ENCODE results near the gene CLDND1. TPM values are rescaled to one million over a fixed set of nuclear protein-coding genes. Genes with fewer than 3 reads are reported as not detected.

The CLDND1 gene
- total RNA-seq, 1 donor from 2014 or later, result 34.8 TPM

DNA sequence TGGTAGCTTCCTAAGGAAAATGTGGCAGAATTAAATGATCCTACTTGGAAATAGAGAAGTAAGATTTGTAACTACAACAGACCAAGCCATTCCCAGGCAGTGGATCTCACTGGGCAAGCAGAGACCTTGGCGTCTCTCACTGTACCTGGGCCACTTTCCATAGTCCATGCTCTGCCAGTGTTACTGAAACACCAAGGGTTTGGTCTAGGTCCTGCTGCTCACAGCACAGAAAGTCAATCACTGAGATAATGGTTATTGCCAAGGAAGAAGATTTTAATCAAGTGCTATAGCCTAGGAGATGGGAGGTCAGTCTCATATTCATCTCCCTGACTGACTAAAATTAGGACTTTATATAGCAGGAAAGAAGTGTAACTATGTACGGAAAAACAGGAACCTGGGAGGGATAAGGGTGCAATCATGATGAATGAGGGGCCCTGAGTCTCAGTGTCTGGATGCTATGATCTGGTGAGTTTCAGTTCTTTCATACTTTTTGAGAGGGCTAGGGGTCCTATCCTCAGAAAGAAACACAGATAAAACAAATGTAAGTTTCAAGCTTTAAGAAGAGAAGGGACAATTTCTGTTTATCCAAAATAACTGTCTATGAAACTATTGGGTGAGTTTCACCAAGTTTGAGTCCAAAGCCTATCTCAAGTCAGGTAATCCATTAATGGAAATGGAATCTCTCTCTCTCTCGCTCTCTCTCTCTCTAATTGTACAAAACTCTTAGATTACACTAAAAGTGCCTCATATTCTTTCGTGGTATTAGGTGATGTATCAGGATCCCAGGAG, 29.7 kb upstream of the CLDND1 start:
- ATAC-seq (no peak), DNase-seq (ENCODE audit: low spot score) (no peak)

DNA sequence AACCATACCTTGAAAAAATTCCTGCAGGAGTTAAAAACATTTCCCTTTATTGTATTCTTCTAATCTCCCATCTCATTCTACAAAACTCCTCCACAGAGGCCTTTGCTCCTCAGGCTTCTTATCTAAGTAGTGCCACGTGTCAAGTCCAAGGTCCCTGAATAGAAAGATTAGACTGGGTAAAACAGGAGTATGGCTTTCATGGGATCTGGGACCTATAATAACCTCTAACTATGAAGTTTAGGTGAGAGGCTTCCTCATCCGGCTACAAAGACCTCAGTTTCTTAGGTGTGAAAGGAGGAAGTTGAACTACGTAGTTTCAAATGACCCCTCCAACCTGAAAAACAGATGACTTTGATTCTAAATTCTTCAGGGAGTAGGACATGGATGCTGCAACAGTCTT, 29.1 kb upstream of the CLDND1 start:
- no peak for DNase-seq (ENCODE audit: low spot score)
- ATAC-seq, result no peak

DNA sequence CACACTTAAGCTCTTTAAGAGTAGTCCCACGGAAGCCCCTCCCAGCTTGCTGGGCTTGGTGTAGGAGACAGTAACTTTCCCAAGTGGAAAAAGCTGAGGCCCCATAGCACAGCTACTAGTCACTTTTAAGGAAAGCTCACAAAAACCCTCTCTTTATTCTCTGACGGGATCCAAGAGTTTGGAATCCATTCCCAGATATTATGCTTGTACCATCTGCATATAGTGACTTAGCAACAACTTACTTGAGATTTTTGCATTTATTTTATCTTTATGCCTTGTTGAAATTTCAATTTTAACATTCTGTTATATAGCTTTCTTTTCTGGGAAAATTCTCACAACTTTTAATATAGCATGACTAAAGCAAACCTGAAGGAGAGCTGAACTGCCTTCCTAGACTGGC, 28.5 kb upstream of the CLDND1 start:
- ATAC-seq (no peak), DNase-seq (ENCODE audit: low spot score) (no peak)

DNA sequence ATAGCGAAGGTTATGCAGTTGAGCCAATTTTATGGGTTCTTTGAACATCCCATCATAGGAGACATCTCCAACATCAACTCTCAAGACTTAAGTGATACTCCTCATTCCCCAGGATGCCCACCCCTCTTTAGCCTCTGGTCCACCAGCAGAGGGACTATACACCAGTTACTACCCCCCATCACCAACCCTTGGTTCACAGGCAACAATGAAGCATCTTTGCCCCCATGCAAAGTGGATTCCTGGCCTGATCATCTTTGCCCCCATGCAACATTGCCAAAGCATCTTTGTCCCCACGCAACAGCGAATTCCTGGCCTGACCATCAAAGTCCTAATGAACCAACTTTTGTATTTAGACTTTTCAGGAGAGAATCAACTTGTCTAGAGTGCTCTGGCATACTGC, 28.1 kb upstream of the CLDND1 start:
- no peak for DNase-seq (ENCODE audit: low spot score)

DNA sequence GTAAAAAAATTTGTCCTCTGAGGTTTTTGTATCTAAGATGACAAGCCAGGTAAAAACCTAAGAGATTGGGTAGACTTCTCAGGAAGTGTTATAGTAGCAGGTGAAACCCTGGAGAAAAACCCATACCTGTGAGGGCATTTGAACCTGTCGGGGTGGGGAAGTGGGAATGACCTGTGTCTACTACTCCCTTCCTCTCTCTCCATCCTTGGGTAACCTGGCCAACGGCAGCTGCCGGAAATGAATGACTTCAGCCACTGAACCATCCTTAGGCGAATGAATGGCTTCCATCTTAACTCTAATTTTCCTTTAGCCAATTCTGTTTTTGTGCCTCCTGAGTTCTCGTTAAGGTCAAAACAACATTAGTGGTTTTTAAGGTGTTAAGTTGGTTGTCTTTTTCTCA, 25.8 kb upstream of the CLDND1 start:
- DNase-seq (ENCODE audit: low spot score) (no peak), ATAC-seq (no peak)

More for the DNA sequence above, 28.1 kb upstream of the CLDND1 start:
- no peak for ATAC-seq

DNA sequence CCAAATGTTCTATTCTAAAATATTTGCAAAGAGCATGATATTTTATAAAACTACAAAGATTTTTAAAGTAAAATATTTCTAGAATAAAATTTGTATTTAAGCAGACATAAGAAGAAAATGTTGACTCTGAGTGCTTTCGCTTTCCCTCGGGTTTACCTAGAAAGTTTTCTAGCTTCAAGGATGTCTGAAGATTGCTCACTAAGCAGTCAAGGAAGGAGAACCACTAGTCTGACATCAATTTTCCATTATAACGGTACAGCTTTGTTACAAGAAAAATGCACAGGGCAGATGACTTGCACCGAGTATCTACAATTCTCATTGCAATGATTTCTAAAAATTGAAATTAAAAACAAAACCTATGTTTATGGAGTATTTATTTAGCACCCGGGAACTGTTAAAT, 23.2 kb upstream of the CLDND1 start:
- DNase-seq (ENCODE audit: low spot score) (no peak), ATAC-seq (no peak)

DNA sequence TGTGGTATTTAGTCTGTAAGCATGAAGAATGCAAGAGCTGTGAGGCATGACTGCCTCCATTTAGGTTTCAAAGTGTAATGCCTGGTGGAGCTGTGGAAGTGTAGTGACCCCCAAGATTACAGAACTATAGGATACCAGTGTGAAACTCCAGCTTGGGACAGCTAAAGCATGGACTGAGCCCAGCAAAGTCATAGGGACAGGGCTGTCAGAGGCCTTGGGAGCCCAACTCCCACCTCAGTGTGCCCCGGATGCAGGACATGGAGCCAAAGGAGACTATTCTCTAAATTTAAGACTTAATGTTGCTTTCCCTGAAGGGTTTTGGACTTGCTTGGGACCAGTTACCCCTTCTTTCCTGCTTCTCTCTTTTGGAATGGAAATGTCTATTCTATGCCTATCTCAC, 19.9 kb upstream of the CLDND1 start:
- ATAC-seq (no peak), DNase-seq (ENCODE audit: low spot score) (no peak)

DNA sequence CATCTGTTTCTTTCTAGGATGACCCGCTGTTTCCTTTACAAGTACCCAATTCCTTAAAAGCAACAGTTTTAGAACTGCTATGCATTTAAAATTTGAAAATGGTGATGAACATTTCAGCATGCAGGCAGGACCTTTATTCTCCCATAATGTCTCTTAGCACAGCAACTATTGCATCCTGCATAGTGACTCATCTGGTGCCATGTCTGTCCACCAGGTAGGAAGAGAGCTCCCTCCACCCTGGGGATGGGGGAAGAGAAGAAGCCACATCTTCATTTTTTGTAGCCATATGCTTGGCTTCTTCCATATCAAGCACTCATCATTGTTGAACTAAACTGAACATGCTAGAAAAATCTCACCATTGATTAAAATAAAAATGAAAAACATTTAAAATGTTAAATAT, 19.0 kb upstream of the CLDND1 start:
- ATAC-seq (no peak), DNase-seq (ENCODE audit: low spot score) (no peak)

DNA sequence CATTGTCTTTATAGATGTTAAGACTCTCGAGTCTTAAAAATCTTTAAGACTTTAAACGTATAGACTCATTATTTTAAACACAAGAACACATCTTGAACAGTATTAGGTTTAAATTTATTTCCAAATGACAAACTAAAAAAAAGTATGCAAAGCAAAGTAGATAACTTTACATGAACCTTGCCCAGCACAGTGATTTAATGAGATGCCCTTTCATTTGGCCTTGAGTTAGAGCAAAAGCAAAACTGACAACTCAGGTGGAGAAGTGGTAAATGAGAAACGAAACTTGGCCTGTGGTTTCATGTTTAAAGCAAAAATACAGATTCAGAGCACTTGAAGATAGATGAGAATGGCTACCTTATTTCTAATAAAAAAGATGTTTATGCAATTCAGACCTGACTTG, 17.6 kb upstream of the CLDND1 start:
- no peak for DNase-seq (ENCODE audit: low spot score)
- no peak for ATAC-seq

DNA sequence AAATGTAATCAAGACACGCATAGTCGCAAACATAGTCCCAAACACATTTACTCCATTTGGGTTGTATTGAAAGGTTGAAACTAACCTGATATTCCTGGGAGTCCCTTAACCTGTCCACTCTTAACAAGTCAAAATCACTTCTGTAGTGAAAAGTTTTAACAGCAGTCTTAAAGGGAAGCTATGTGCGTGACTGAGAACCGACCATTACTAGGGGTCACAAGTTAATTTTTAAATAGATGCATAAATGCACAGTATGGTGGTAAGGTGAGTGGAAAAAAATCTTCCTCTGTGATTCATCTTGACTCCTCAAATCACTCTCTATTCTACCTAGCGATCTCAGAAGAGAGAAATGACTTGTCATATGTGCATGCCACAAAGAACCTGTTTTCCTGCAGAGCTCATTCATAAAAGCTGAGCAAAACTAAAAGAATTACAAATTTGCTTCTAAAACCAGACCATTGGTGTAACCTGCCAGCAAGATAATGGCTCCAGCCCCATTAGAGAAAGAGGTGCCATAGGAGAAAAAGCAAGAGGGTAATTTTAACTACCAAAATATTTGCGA, 13.8 kb upstream of the CLDND1 start:
- ATAC-seq (no peak), DNase-seq (ENCODE audit: low spot score) (no peak)

DNA sequence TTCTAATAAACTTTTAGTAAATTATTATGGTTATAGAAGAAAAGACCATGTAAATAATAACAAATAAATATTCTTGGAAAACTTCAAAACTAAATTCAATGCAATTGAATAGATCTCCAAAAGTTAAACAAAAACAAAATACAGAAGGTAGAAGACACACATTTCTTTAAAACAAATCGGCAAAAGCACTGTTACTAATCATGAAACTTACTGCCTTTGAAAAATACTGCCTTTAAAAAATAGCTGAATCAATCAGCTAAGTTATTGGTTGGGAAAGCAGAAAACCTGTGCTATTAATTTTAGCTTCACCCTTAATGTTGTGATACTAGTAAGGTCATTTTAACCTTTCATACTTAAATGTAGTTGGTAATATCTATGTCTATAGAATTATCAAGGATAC, 12.0 kb upstream of the CLDND1 start:
- ATAC-seq (no peak), DNase-seq (ENCODE audit: low spot score) (no peak)

DNA sequence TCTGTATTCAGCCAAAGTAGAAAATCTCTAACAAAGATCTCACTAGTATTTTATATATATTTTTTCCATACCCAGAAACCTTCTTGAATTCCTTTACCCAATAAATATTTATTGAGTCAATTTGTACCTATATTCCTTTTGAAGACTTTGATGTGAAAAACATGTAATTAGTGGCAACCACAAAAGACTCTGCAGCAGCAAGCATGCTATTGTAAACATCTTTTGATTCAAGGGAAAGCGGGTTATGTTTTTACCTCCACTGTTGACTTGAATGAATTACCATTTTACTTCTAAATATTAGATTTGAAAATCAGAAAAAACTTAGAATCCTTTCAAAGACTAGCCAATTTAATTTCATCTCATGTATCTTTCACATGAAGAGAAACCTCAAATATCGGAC, 11.5 kb upstream of the CLDND1 start:
- no peak for DNase-seq (ENCODE audit: low spot score)
- no peak for ATAC-seq

DNA sequence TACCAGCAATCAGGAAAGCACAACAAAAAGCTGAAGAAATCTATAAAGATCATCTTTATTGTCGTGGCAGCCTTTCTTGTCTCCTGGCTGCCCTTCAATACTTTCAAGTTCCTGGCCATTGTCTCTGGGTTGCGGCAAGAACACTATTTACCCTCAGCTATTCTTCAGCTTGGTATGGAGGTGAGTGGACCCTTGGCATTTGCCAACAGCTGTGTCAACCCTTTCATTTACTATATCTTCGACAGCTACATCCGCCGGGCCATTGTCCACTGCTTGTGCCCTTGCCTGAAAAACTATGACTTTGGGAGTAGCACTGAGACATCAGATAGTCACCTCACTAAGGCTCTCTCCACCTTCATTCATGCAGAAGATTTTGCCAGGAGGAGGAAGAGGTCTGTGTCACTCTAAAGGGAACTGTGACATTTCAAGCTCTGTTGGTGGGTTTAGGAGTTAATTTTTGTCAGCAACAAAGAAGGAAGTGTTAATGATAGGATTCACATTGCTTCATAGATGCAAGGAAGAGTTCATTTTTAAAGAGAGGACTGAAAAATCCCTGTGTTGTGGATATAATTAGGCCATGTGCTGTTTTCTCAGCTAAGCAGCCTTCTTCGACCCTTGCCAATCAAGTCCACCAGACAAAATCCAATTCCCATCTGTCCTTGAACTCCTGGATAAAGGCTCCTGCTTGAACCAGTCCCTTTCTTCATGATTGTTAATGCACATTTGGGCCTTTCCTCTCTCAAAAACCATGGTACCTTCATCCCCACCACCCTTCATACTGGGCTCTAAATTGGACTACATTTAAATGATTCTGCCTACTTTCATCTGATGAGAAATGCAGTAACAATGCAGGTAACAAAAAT, 10.2 kb upstream of the CLDND1 start:
- no peak for ATAC-seq

DNA sequence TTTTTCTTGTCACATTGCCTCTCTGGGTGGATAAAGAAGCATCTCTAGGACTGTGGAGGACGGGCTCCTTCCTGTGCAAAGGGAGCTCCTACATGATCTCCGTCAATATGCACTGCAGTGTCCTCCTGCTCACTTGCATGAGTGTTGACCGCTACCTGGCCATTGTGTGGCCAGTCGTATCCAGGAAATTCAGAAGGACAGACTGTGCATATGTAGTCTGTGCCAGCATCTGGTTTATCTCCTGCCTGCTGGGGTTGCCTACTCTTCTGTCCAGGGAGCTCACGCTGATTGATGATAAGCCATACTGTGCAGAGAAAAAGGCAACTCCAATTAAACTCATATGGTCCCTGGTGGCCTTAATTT, 9.6 kb upstream of the CLDND1 start:
- DNase-seq (ENCODE audit: low spot score) (no peak), ATAC-seq (no peak)

More for the DNA sequence above, 10.2 kb upstream of the CLDND1 start:
- DNase-seq (ENCODE audit: low spot score), result no peak

DNA sequence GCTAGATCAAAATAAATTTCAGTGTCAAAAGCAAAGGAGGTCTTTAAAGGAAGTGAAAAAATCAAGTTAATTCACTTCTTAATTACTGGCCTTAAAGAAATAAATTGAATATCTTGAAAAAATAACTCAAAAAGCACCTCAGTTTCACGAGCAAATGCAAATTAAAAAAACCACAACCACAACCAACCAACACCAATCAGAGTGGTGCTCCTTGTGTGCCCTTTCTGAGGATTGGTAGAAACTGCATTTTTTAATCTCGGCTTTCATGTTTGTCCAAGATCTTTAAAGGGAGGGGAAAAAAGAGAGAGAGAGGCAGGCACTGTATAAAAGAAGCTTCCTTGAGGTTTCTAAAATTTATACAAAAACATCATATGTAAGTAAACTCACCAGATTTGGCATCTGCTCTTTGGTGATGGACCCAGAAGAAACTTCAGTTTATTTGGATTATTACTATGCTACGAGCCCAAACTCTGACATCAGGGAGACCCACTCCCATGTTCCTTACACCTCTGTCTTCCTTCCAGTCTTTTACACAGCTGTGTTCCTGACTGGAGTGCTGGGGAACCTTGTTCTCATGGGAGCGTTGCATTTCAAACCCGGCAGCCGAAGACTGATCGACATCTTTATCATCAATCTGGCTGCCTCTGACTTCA, 9.0 kb upstream of the CLDND1 start, which contains the start of gene GPR15:
GPR15 (plus strand) TSS at position 357 of the 653 bp plus-strand sequence; CDS start at position 413, 56 bp downstream.
- DNase-seq (ENCODE audit: low spot score) (no peak), ATAC-seq (no peak)

DNA sequence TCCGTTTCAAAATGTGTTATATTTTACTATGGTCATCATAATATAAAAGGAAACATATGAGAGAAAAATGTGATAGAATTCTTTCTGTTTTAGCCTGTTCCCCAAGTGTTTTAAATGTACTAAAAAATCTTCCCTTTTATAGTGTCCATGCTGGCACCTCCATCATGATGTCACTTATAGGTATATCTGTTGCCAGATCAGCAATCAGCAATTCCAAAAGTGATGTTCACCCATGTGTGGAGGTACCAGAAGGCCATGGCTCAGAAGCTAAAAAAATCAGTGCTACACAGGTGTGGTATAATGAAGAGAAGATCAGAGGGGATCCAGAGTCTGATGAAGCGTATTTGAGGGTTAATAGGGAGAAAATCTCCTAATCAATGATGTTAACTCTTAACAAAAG, 8.0 kb upstream of the CLDND1 start:
- ATAC-seq, result no peak

DNA sequence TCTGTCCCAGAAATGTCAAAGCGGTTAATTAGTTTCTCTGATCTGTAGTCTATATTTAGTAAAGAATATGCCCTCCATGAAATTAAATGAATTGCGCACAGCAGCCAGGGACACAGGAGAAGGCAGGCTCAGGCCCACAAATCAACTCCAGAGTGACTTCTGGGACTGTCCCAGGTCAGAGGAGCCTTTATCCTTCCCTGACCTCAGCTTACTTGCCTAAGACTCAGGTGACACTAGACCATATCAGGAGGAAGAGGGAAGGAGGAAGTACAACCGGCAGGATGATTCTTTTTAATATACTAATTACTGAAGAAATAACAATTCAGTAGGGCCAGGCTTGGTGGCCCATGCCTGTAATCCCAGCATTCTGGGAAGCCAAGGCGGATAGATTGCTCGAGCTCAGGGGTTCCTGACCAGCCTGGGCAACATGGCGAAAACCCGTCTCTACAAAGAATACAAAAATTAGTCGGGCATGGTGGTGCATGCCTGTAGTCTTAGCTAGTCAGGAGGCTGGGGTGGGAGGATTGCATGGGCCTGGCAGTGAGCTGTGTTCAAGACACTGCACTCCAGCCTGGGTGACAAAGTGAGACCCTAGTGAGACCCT, 7.3 kb upstream of the CLDND1 start:
- no peak for DNase-seq (ENCODE audit: low spot score)

More for the DNA sequence above, 8.0 kb upstream of the CLDND1 start:
- no peak for DNase-seq (ENCODE audit: low spot score)

DNA sequence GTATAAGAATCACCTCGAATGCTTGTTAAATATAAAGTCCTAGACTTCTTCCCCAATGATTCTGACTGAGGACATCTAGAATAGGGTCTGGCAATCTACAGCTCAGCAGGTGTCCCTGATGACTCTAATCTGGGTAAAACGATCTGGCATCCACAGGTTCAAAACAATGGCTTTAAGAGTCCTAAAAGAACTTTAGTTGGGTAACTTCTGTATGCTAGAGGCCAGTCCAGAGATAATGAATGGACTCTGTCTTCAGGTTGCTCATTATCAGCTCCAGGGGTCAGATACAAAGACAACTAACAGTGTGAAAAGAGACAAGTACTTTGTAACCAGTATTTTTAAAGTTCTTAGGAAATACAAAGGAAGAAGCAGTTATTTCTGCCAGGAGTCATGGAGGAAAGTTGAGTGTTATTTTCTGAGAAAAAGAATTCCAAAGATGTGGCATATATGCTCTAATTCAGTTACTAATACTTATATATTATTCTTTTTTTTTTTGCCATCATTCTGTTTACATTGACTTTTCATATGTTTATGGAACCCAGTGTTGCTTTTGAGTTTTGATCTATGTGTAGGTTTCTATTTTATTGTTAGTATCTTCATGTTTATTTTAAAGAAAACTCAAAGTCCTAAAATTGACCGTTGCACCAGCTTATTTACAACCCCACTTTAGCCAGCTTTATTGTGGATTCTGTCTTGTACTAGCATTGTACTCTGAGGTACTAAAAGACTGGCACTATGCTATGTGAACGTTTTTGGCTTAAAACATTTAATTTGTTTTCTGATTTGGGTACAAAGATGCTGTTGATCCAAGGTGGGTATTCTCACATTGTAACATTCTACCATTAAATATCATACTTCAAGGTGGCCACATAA, 6.0 kb upstream of the CLDND1 start:
- DNase-seq (ENCODE audit: low spot score), result no peak

More for the DNA sequence above, 7.3 kb upstream of the CLDND1 start:
- no peak for ATAC-seq

DNA sequence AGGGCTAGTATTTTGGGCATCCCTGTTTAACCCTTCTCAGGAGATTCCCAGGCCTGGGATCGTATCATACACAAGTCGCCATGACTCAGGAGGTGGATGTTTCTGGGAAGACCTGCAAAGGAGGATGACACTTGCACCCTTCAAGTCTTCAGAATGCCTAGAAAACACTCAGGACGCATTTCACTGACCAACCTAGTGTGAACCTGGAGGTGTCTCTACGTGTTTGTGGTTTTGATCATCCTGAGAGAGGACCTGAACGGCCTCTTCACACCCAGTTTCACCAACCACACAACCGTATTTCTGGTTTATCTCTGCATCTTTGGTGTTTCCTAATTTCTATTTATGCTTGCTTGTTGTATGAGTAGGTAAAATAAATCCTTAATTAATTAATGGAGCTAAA, 2.8 kb upstream of the CLDND1 start:
- ATAC-seq (no peak), DNase-seq (ENCODE audit: low spot score) (no peak)

More for the DNA sequence above, 6.0 kb upstream of the CLDND1 start:
- peak; percentile 59 for ATAC-seq
